Skeletal muscle cell (primary cell): ENCODE measurements around the gene ATP13A1.

Experiments used
- DNase-seq: peaks from one replicate; pipeline ENCODE4 v3.0.0-alpha.2; 2010; ENCODE audit warnings: low read depth
- H3K4me3 ChIP-seq: 2 replicates; pipeline ENCODE4 v1.5.1; 2011; ENCODE audit warnings: low read depth, mild to moderate bottlenecking, control low read depth, low read length, moderate library complexity

ATP13A1 gene

GRCh38 chr19:19597809-19598306 is 65.6 kb downstream of the ATP13A1 start:
- H3K4me3 ChIP-seq = no peak overlapping the region
- no peak for DNase-seq
